Measurements from ENCODE around the gene TCF21. TPM values are rescaled to one million over a fixed set of nuclear protein-coding genes. Genes with fewer than 3 reads are reported as not detected.

TCF21 gene
- total and polyA plus RNA-seq, 2 of the 13 experiments (the other 11 are each of a cell fraction or from before 2014, with no cell fraction given), result not detected

- ATAC-seq, result peak; percentile 98
- POLR2A ChIA-PET, result interaction anchor here (1.4 kb wide), 1 partner anchor 173 kb away, joined by 9 read pairs; no protein-coding TSS in a partner anchor
- Histone ChIP-seq H3K9me3 (ENCODE audit: low read length) (no peaks in the 10 kb centered on the region), H3K4me2 (ENCODE audit: low read depth, low read length) (no peak overlapping the region), H4K20me1 (ENCODE audit: insufficient read depth, low read length) (no peaks in the 10 kb centered on the region), H3K36me3 (replicated peaks in 1 of 2; ENCODE audit: control insufficient read depth in 1 of 2, insufficient read depth in 2 of 2, low read length in 2 of 2) (no peaks in the 10 kb centered on the region), H3K4me3 (replicated peaks in 1 of 3; ENCODE audit: insufficient read depth in 1 of 3, low read depth in 2 of 3, low read length in 3 of 3) (no peak overlapping the region), H3K9ac (ENCODE audit: insufficient read depth, low read depth, low read length) (no peak overlapping the region), H3K79me2 (ENCODE audit: insufficient read depth, low read length) (no peaks in the 10 kb centered on the region), H3K27ac (ENCODE audit: extremely low read length, insufficient read depth, low read length) (no peak overlapping the region), H2AFZ (ENCODE audit: low read length) (no peak overlapping the region), H3K4me1 (ENCODE audit: insufficient read depth, low read length) (no peaks in the 10 kb centered on the region), H3K27me3 (ENCODE audit: control insufficient read depth in 1 of 2, insufficient read depth in 2 of 2, low read length in 2 of 2) (no peaks in the 10 kb centered on the region)
- BruUV-seq (replicated peaks), result no TSS peak
- intact Hi-C loops (cut with micrococcal nuclease; ENCODE audit: unreplicated experiment), result loop anchor here (1.0 to 5.0 kb wide), 5 partner anchors 49 to 1018 kb away; no protein-coding TSS in a partner anchor
- FAIRE-seq, result peak; percentile 80
- in situ Hi-C loops (cut with HindIII; ENCODE audit: extremely low pct_ligation_motif_present, low pct_unique_long_range_greater_than_20kb), result loop anchor here (5.0 to 10.0 kb wide), 2 partner anchors 141 to 173 kb away; no protein-coding TSS in a partner anchor
- peak; percentile 81 for DNase-seq (ENCODE audit: low spot score)
- 8% methylated on average over 6 of the region's 6 CpGs for WGBS (ENCODE audit: low lambda C conversion rate)
- CTCF ChIA-PET (ENCODE audit: low intra/inter-chr PET ratio, low total read pairs), result interaction anchor here (0.7 to 6.8 kb wide), 8 partner anchors 47 to 177 kb away, joined by 3 to 105 read pairs (median 3); no protein-coding TSS in a partner anchor
- 0 out of 2 replicates have a peak, but pooled peaks have one; percentile 6 for TF ChIP-seq RARA (CRISPR knock-in tag; IDR thresholded peaks at IDR 0.05)
- TF ChIP-seq NBN (conservative IDR thresholded peaks at IDR 0.05), result no peak
- no peak for TF ChIP-seq ZNF558 (CRISPR knock-in tag; IDR thresholded peaks at IDR 0.05; ENCODE audit: borderline replicate concordance)
- no peak for TF ChIP-seq PRPF4 (IDR thresholded peaks at IDR 0.05; ENCODE audit: low read depth, low read length, poor library complexity, severe bottlenecking)
- TF ChIP-seq ZGPAT (CRISPR knock-in tag; IDR thresholded peaks at IDR 0.05), result peak; percentile 34; the same call in 1 of the 2 replicates
- TF ChIP-seq RAD21 (CRISPR knock-in tag; IDR thresholded peaks at IDR 0.05), result peak; percentile 88
- no peak for TF ChIP-seq ARNT2 (CRISPR knock-in tag; IDR thresholded peaks at IDR 0.05; ENCODE audit: low read depth)
- TF ChIP-seq PHF8 (CRISPR knock-in tag; IDR thresholded peaks at IDR 0.05), result no peak
- TF ChIP-seq ETS1 (CRISPR knock-in tag; IDR thresholded peaks at IDR 0.05), result no peak
- TF ChIP-seq ZNF331 (CRISPR knock-in tag; IDR thresholded peaks at IDR 0.05), result peak; percentile 50; the same call in 1 of the 2 replicates
- no peak for TF ChIP-seq IRX3 (CRISPR knock-in tag; IDR thresholded peaks at IDR 0.05; ENCODE audit: borderline replicate concordance, low read depth)
- TF ChIP-seq GATAD2A (CRISPR knock-in tag; IDR thresholded peaks at IDR 0.05), result 0 out of 2 replicates have a peak, but pooled peaks have one; percentile 35
- no peak for TF ChIP-seq ASH2L (IDR thresholded peaks at IDR 0.05; ENCODE audit: insufficient read length, low read depth, low read length)
- TF ChIP-seq ZNF281 (CRISPR knock-in tag; IDR thresholded peaks at IDR 0.05; ENCODE audit: borderline replicate concordance), result 0 out of 2 replicates have a peak, but pooled peaks have one; percentile 19
- TF ChIP-seq NRL (CRISPR knock-in tag; IDR thresholded peaks at IDR 0.05; ENCODE audit: borderline replicate concordance), result no peak
- TF ChIP-seq ZC3H4 (CRISPR knock-in tag; IDR thresholded peaks at IDR 0.05; ENCODE audit: borderline replicate concordance), result no peak
- no peak for TF ChIP-seq ZNF572 (CRISPR knock-in tag; IDR thresholded peaks at IDR 0.05)
- no peak for TF ChIP-seq ZNF720 (CRISPR knock-in tag; IDR thresholded peaks at IDR 0.05)
- peak; percentile 98 for TF ChIP-seq SMC3 (IDR thresholded peaks at IDR 0.05; ENCODE audit: low read length)
- no peak for TF ChIP-seq ZNF550 (CRISPR knock-in tag; IDR thresholded peaks at IDR 0.05; ENCODE audit: borderline replicate concordance)
Measured at GRCh38 chr6:133923938-133924593, 35.2 kb downstream of the TCF21 start.
